K562 (cell line): Measurements from ENCODE around the gene MAP3K19. TPM values are rescaled to one million over a fixed set of nuclear protein-coding genes. Genes with fewer than 3 reads are reported as not detected.

Source experiments
- ATAC-seq: fragments of 200-7000 bp; cut with Tn5 transposase; 3 replicates; pipeline ENCODE4 v1.9.1; 2020; ENCODE audit warnings: moderate library complexity
- BruUV-seq: library from RNA; stranded (reverse); fragments of 400-500 nt; replicated peaks from 2 replicates; lab custom pipeline; 2021; lab: Mats Ljungman, UMichigan
- CTCF ChIA-PET: fragments of 300-600 bp; formaldehyde crosslinking; extraction: SDS; loops from one replicate; lab custom pipeline; 2021; ENCODE audit warnings: low intra/inter-chr PET ratio; lab: Yijun Ruan, JAX
- POLR2A ChIA-PET: fragments of 300-600, 350-650 bp; sonication (Branson Sonifier 250); formaldehyde crosslinking; extraction: SDS; loops from one replicate; lab custom pipeline; 2021; ENCODE audit warnings: antibody characterized with exemption, inconsistent platforms; lab: Yijun Ruan, JAX
- DNase-seq, 4 experiments: peaks; one replicate each; pipeline versions ENCODE4 v3.0.0 to v3.0.0-alpha.2; 2011 to 2018; ENCODE audit warnings: low spot score in 3 of 4, mixed read lengths in 3 of 4; ENCODE audit errors: extremely low read depth in 1 of 4
- FAIRE-seq: peaks from 2 replicates; lab custom pipeline; 2011; peaks lifted over from hg19 to GRCh38; lab: Jason Lieb, UNC
- H2AFZ ChIP-seq: 2 replicates; pipeline ENCODE4 v1.6.0; 2011; ENCODE audit warnings: low read depth, low read length, control low read depth, inconsistent platforms
- H3K27ac ChIP-seq: fragments of 200-600 bp; 3 replicates; pipeline ENCODE4 v1.8.0; 2011; ENCODE audit warnings: low read depth, mild to moderate bottlenecking, control low read depth, inconsistent platforms, low read length, moderate library complexity, mixed read lengths; ENCODE audit errors: extremely low read depth
- H3K27me3 ChIP-seq, 2 experiments: fragments of 300-600 bp in 1 of 2; 2 replicates in 1 of 2; 3 replicates in 1 of 2; pipeline versions ENCODE4 v1.6.0 to v1.8.0; 2011; ENCODE audit warnings: inconsistent platforms in 2 of 2, low read length in 2 of 2, mild to moderate bottlenecking in 1 of 2, mixed read lengths in 1 of 2, moderate library complexity in 1 of 2; ENCODE audit not compliant: control insufficient read depth in 2 of 2, insufficient read depth in 2 of 2
- H3K36me3 ChIP-seq: fragments of 300-600 bp; 3 replicates; pipeline ENCODE4 v1.8.0; 2011; ENCODE audit warnings: mild to moderate bottlenecking, low read length, inconsistent platforms; ENCODE audit not compliant: control insufficient read depth, insufficient read depth
- H3K4me1 ChIP-seq, 2 experiments: fragments of 200-600 bp in 1 of 2; replicated peaks in 1 of 2; 2 replicates in 1 of 2; 3 replicates in 1 of 2; pipeline versions ENCODE4 v1.5.1 to v1.8.0; 2011; ENCODE audit warnings: inconsistent platforms in 2 of 2, low read length in 2 of 2, mild to moderate bottlenecking in 1 of 2, mixed read lengths in 1 of 2, moderate library complexity in 1 of 2; ENCODE audit not compliant: control insufficient read depth in 2 of 2, insufficient read depth in 2 of 2
- H3K4me2 ChIP-seq: 2 replicates; pipeline ENCODE4 v1.6.1; 2011; ENCODE audit warnings: low read length, control low read depth, inconsistent platforms, mixed read lengths; ENCODE audit not compliant: insufficient read depth
- H3K4me3 ChIP-seq: fragments of 200-600 bp; sonication (generic), shearing (Covaris generic); 2 replicates; pipeline ENCODE4 v1.5.1; 2016; ENCODE audit warnings: control low read depth, inconsistent platforms
- H3K79me2 ChIP-seq: fragments of 200-600 bp; 3 replicates; pipeline ENCODE4 v1.8.0; 2011; ENCODE audit warnings: low read length, inconsistent platforms; ENCODE audit not compliant: control insufficient read depth, insufficient read depth
- H3K9ac ChIP-seq, 2 experiments: 2 replicates each; pipeline versions ENCODE4 v1.6.0 to v1.6.1; 2011; ENCODE audit warnings: low read depth in 2 of 2, low read length in 2 of 2, control low read depth in 1 of 2, inconsistent platforms in 1 of 2, mild to moderate bottlenecking in 1 of 2, mixed read lengths in 1 of 2; ENCODE audit not compliant: insufficient read depth in 1 of 2
- H3K9me1 ChIP-seq: one replicate; pipeline ENCODE4 v1.6.0; 2011; ENCODE audit warnings: inconsistent platforms, mild to moderate bottlenecking, low read length, moderate library complexity; ENCODE audit not compliant: control insufficient read depth, insufficient read depth
- H3K9me3 ChIP-seq: replicated peaks from 2 replicates; pipeline ENCODE4 v1.5.1; 2011; ENCODE audit warnings: low read depth, low read length, inconsistent platforms; ENCODE audit not compliant: control insufficient read depth, insufficient read depth
- H4K20me1 ChIP-seq: replicated peaks from 2 replicates; pipeline ENCODE4 v1.6.1; 2011; ENCODE audit warnings: low read length, inconsistent platforms, mixed read lengths; ENCODE audit not compliant: control insufficient read depth, insufficient read depth
- ARID1B ChIP-seq: fragments of 450-650 bp; IDR thresholded peaks from 2 replicates; pipeline ENCODE4 v1.6.1; 2016; ENCODE audit warnings: antibody characterized with exemption, mild to moderate bottlenecking, inconsistent platforms
- DMBX1 ChIP-seq: fragments of 250-450 bp; sonication (Bioruptor Pico); IDR thresholded peaks from 2 replicates; pipeline ENCODE4 v1.8.0; 2022; ENCODE audit warnings: inconsistent platforms, mild to moderate bottlenecking, moderate library complexity, borderline replicate concordance
- DPF2 ChIP-seq: fragments of 450-650 bp; IDR thresholded peaks from 2 replicates; pipeline ENCODE4 v1.6.1; 2016
- ETV1 ChIP-seq: fragments of 450-650 bp; conservative IDR thresholded peaks from 2 replicates; pipeline ENCODE4 v1.6.1; 2016; ENCODE audit warnings: missing genetic modification characterization, control low read depth, low read depth, missing compliant biosample characterization
- NEUROD1 ChIP-seq: fragments of 150-350 bp; IDR thresholded peaks from 2 replicates; pipeline ENCODE4 v1.6.1; 2014; ENCODE audit warnings: borderline replicate concordance, low read length, low read depth; ENCODE audit not compliant: partially characterized antibody
- TAF9B ChIP-seq: fragments of 450-650 bp; IDR thresholded peaks from 2 replicates; pipeline ENCODE4 v1.6.1; 2018; ENCODE audit warnings: mild to moderate bottlenecking; ENCODE audit not compliant: partially characterized antibody
- ZNF77 ChIP-seq: fragments of 250-450 bp; sonication (Bioruptor Pico); IDR thresholded peaks from 2 replicates; pipeline ENCODE4 v1.5.0; 2020
- ZSCAN29 ChIP-seq: fragments of 450-650 bp; IDR thresholded peaks from 2 replicates; pipeline ENCODE4 v1.6.1; 2017
- in situ Hi-C: fragments of 300-500 bp; cut with MboI; formaldehyde crosslinking; loops from 4 replicates; pipeline ENCODE4 v1.15.0; 2018; ENCODE audit warnings: inconsistent platforms, mixed read lengths
- intact Hi-C: fragments of 100-400 bp; cut with micrococcal nuclease; formaldehyde crosslinking; loops from 2 replicates; pipeline ENCODE4 v1.14.2; 2022
- polyA plus RNA-seq, 8 experiments: library from polyadenylated mRNA; depleted of rRNA in 4 of 8; stranded (reverse) in 5 of 8; unstranded in 3 of 8; fragments of >200 nt; fragmentation: Nextera tagmentation in 2 of 8; fragmentation: Illumina TruSeq in 1 of 8; extraction: Ambion mirVana in 2 of 8; extraction: Trizol in 1 of 8; gene quantifications; 2 replicates each; pipeline versions ENCODE4 v1.2.1 to v1.2.3, GENCODE V29; 2011 to 2014; ENCODE audit warnings: inconsistent platforms in 1 of 8, missing spikeins in 1 of 8
- total RNA-seq, 7 experiments: library from RNA; depleted of rRNA in 6 of 7; stranded (reverse); fragments of >200 nt in 6 of 7; fragmentation: Illumina TruSeq in 2 of 7; extraction: Trizol in 2 of 7; gene quantifications; 2 replicates each; pipeline versions ENCODE4 v1.2.1 to v1.2.3, GENCODE V29; 2011 to 2021; ENCODE audit warnings: low replicate concordance in 1 of 7
- TF ChIP-seq, protein P1 (sequence below): sonication (generic); formaldehyde crosslinking; IDR thresholded peaks from 2 replicates; pipeline ENCODE4 v1.8.1; 2022; ENCODE audit warnings: missing genetic modification reagents
- TF ChIP-seq, protein P2 (sequence below): fragments of 250-450 bp; sonication (Bioruptor Pico); IDR thresholded peaks from 2 replicates; pipeline ENCODE4 v1.5.0; 2021; ENCODE audit warnings: mild to moderate bottlenecking, borderline replicate concordance
- TF ChIP-seq, protein P3 (sequence below): fragments of 450-650 bp; IDR thresholded peaks from one replicate; pipeline ENCODE4 v1.6.1; 2018; ENCODE audit warnings: mild to moderate bottlenecking, moderate library complexity; ENCODE audit not compliant: partially characterized antibody
- TF ChIP-seq, protein P4 (sequence below): fragments of 450-650 bp; formaldehyde crosslinking; IDR thresholded peaks from 2 replicates; pipeline ENCODE4 v1.4.0; 2022; ENCODE audit warnings: missing genetic modification characterization
- TF ChIP-seq, protein P5 (sequence below), 2 experiments: fragments of 250-450 bp in 1 of 2; fragments of 450-650 bp in 1 of 2; sonication (Bioruptor Pico) in 1 of 2; IDR thresholded peaks; 2 replicates each; pipeline versions ENCODE4 v1.6.1 to v1.8.0; 2016 to 2021; ENCODE audit warnings: mild to moderate bottlenecking in 2 of 2, moderate library complexity in 2 of 2, missing compliant biosample characterization in 1 of 2, missing genetic modification characterization in 1 of 2
- TF ChIP-seq, protein P6 (sequence below): IDR thresholded peaks from 2 replicates; pipeline ENCODE4 v1.6.1; 2012; ENCODE audit warnings: low read depth, low read length, improper control_type of control experiment, borderline replicate concordance

Gene MAP3K19
- total and polyA plus RNA-seq, 9 of the 15 experiments (the other 6 are each of a cell fraction or from before 2014, with no cell fraction given), result 0.29 TPM; not detected in 8

DNA sequence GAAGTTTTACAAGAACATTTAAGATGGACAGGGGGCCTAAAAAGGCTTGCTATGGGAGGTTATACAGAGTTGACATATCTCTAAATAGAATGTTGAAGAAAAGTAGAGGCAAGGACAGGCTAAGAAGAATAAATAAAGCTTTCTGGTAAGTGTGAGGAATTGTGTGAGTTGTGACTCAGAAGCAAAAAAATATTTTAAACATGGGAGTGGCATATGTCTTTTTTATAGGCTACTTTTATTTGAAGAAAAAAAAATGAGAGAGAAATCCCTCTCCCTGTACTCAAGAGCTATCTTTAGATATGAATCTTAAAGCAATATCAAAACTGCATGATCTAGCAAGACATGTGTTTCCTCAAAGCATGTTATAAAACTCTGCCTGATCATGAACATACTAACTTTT is 45.9 kb upstream of the MAP3K19 start:
- Histone ChIP-seq H2AFZ (no peak overlapping the region), H3K9ac (no peak overlapping the region), H3K27me3 (no peaks in the 10 kb centered on the region), H3K9me1 (no peaks in the 10 kb centered on the region), H3K36me3 (peaks cover 38% of the 10 kb centered on the region), H4K20me1 (no peaks in the 10 kb centered on the region), H3K4me2 (no peak overlapping the region), H3K9me3 (no peaks in the 10 kb centered on the region), H3K4me1 (no peaks in the 10 kb centered on the region), H3K27ac (no peak overlapping the region), H3K4me3 (no peak overlapping the region), H3K79me2 (peaks cover 9% of the 10 kb centered on the region; the same call in 2 of the 3 replicates)
- no TSS peak for BruUV-seq
- ATAC-seq (no peak), FAIRE-seq (no peak), DNase-seq (no peak)
- CTCF ChIA-PET, result no interaction called here
- in situ Hi-C loops, result no loop called here
- POLR2A ChIA-PET, result interaction anchor here (1.2 kb wide), 1 partner anchor 12 kb away, joined by 3 read pairs; no protein-coding TSS in a partner anchor
- intact Hi-C loops, result no loop called here
- TF ChIP-seq, protein P1, sequence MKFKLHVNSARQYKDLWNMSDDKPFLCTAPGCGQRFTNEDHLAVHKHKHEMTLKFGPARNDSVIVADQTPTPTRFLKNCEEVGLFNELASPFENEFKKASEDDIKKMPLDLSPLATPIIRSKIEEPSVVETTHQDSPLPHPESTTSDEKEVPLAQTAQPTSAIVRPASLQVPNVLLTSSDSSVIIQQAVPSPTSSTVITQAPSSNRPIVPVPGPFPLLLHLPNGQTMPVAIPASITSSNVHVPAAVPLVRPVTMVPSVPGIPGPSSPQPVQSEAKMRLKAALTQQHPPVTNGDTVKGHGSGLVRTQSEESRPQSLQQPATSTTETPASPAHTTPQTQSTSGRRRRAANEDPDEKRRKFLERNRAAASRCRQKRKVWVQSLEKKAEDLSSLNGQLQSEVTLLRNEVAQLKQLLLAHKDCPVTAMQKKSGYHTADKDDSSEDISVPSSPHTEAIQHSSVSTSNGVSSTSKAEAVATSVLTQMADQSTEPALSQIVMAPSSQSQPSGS (CRISPR knock-in tag), result no peak
- TF ChIP-seq, protein P2, sequence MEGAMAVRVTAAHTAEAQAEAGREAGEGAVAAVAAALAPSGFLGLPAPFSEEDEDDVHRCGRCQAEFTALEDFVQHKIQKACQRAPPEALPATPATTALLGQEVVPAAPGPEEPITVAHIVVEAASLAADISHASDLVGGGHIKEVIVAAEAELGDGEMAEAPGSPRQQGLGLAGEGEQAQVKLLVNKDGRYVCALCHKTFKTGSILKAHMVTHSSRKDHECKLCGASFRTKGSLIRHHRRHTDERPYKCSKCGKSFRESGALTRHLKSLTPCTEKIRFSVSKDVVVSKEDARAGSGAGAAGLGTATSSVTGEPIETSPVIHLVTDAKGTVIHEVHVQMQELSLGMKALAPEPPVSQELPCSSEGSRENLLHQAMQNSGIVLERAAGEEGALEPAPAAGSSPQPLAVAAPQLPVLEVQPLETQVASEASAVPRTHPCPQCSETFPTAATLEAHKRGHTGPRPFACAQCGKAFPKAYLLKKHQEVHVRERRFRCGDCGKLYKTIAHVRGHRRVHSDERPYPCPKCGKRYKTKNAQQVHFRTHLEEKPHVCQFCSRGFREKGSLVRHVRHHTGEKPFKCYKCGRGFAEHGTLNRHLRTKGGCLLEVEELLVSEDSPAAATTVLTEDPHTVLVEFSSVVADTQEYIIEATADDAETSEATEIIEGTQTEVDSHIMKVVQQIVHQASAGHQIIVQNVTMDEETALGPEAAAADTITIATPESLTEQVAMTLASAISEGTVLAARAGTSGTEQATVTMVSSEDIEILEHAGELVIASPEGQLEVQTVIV (CRISPR knock-in tag), result no peak
- TF ChIP-seq, protein P3, sequence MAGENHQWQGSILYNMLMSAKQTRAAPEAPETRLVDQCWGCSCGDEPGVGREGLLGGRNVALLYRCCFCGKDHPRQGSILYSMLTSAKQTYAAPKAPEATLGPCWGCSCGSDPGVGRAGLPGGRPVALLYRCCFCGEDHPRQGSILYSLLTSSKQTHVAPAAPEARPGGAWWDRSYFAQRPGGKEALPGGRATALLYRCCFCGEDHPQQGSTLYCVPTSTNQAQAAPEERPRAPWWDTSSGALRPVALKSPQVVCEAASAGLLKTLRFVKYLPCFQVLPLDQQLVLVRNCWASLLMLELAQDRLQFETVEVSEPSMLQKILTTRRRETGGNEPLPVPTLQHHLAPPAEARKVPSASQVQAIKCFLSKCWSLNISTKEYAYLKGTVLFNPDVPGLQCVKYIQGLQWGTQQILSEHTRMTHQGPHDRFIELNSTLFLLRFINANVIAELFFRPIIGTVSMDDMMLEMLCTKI, result no peak
- TF ChIP-seq ARID1B, result no peak
- TF ChIP-seq, protein P4, sequence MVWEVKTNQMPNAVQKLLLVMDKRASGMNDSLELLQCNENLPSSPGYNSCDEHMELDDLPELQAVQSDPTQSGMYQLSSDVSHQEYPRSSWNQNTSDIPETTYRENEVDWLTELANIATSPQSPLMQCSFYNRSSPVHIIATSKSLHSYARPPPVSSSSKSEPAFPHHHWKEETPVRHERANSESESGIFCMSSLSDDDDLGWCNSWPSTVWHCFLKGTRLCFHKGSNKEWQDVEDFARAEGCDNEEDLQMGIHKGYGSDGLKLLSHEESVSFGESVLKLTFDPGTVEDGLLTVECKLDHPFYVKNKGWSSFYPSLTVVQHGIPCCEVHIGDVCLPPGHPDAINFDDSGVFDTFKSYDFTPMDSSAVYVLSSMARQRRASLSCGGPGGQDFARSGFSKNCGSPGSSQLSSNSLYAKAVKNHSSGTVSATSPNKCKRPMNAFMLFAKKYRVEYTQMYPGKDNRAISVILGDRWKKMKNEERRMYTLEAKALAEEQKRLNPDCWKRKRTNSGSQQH (CRISPR knock-in tag), result no peak
- TF ChIP-seq TAF9B, result no peak
- no peak for TF ChIP-seq ZNF77 (CRISPR knock-in tag)
- TF ChIP-seq, protein P5, sequence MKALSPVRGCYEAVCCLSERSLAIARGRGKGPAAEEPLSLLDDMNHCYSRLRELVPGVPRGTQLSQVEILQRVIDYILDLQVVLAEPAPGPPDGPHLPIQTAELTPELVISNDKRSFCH (CRISPR knock-in tag; IDR thresholded peaks at IDR 0.05), result no peak
- TF ChIP-seq, protein P5 (tag; IDR thresholded peaks at IDR 0.05), result no peak
- no peak for TF ChIP-seq DMBX1
- no peak for TF ChIP-seq ZSCAN29
- TF ChIP-seq ETV1 (tag), result no peak
- no peak for TF ChIP-seq NEUROD1
- no peak for TF ChIP-seq DPF2
- TF ChIP-seq, protein P6, sequence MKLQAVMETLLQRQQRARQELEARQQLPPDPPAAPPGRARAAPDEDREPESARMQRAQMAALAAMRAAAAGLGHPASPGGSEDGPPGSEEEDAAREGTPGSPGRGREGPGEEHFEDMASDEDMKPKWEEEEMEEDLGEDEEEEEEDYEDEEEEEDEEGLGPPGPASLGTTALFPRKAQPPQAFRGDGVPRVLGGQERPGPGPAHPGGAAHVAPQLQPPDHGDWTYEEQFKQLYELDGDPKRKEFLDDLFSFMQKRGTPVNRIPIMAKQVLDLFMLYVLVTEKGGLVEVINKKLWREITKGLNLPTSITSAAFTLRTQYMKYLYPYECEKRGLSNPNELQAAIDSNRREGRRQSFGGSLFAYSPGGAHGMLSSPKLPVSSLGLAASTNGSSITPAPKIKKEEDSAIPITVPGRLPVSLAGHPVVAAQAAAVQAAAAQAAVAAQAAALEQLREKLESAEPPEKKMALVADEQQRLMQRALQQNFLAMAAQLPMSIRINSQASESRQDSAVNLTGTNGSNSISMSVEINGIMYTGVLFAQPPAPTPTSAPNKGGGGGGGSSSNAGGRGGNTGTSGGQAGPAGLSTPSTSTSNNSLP, result no peak
